Measurements from ENCODE around the gene CNTFR. TPM values are rescaled to one million over a fixed set of nuclear protein-coding genes. Genes with fewer than 3 reads are reported as not detected.

CNTFR gene
- total and polyA plus RNA-seq, 2 experiments from 2014 or later, result not detected

GRCh38 chr9:34562135-34562745 lies 27.3 kb downstream of the CNTFR start:
- H2AFZ ChIP-seq, result no peak overlapping the region
- H3K27ac ChIP-seq, result no peak overlapping the region
- no peaks in the 10 kb centered on the region for H3K36me3 ChIP-seq (ENCODE audit: low read depth)
- H3F3A ChIP-seq (ENCODE audit: insufficient read depth), result no peaks in the 10 kb centered on the region
- TF ChIP-seq EZH2 (IDR thresholded peaks at IDR 0.05; ENCODE audit: insufficient read depth, poor library complexity, severe bottlenecking) (no peak), EZH2phosphoT487 (IDR thresholded peaks at IDR 0.05; ENCODE audit: insufficient read depth, low read depth) (no peak)
- H3K79me2 ChIP-seq (ENCODE audit: insufficient read depth), result no peaks in the 10 kb centered on the region
- no peaks in the 10 kb centered on the region for H3K9me2 ChIP-seq (ENCODE audit: insufficient read depth)
- whole genome bisulfite sequencing, 2 experiments (ENCODE audit: low coverage in 1 of 2, low lambda C conversion rate in 2 of 2, missing lambda C conversion rate in 2 of 2), result 83 to 84% methylated on average over 7 of the region's 7 CpGs
- in situ Hi-C loops (cut with MboI), result no loop called here
- no peaks in the 10 kb centered on the region for H3K9me3 ChIP-seq (ENCODE audit: low read depth)
- no peak overlapping the region for H3K4me3 ChIP-seq
- H3K4me1 ChIP-seq (ENCODE audit: insufficient read depth), result no peaks in the 10 kb centered on the region
- H3K9ac ChIP-seq, result no peak overlapping the region
- H3K27me3 ChIP-seq (replicated peaks; ENCODE audit: insufficient read depth), result peaks cover 5% of the 10 kb centered on the region; the same call in 1 of the 2 replicates
- no peak for DNase-seq
- H3K4me2 ChIP-seq (ENCODE audit: unreplicated experiment), result no peak overlapping the region
- H4K20me1 ChIP-seq (ENCODE audit: insufficient read depth), result no peaks in the 10 kb centered on the region

- H3K9ac ChIP-seq, result no peak overlapping the region
- no peaks in the 10 kb centered on the region for H3K4me1 ChIP-seq (ENCODE audit: insufficient read depth)
- H3K4me3 ChIP-seq, result no peak overlapping the region
- in situ Hi-C loops (cut with MboI), result no loop called here
- H4K20me1 ChIP-seq (ENCODE audit: insufficient read depth), result no peaks in the 10 kb centered on the region
- no peaks in the 10 kb centered on the region for H3K79me2 ChIP-seq (ENCODE audit: insufficient read depth)
- no peaks in the 10 kb centered on the region for H3K27me3 ChIP-seq (replicated peaks; ENCODE audit: insufficient read depth)
- no peaks in the 10 kb centered on the region for H3K9me2 ChIP-seq (ENCODE audit: insufficient read depth)
- WGBS, 2 experiments (ENCODE audit: low coverage in 1 of 2, low lambda C conversion rate in 2 of 2, missing lambda C conversion rate in 2 of 2), result 87 to 88% methylated on average over 16 to 21 of the region's 21 CpGs
- H3K36me3 ChIP-seq (ENCODE audit: low read depth), result no peaks in the 10 kb centered on the region
- no peaks in the 10 kb centered on the region for H3K9me3 ChIP-seq (ENCODE audit: low read depth)
- no peak overlapping the region for H2AFZ ChIP-seq
- TF ChIP-seq EZH2 (IDR thresholded peaks at IDR 0.05; ENCODE audit: insufficient read depth, poor library complexity, severe bottlenecking) (no peak), EZH2phosphoT487 (IDR thresholded peaks at IDR 0.05; ENCODE audit: insufficient read depth, low read depth) (no peak)
- DNase-seq, result no peak
- no peaks in the 10 kb centered on the region for H3F3A ChIP-seq (ENCODE audit: insufficient read depth)
- H3K4me2 ChIP-seq (ENCODE audit: unreplicated experiment), result no peak overlapping the region
- no peak overlapping the region for H3K27ac ChIP-seq
Measured at GRCh38 chr9:34560599-34561214, 28.8 kb downstream of the CNTFR start.

GRCh38 chr9:34559624-34560455 lies 29.7 kb downstream of the CNTFR start:
- Histone ChIP-seq H3K36me3 (ENCODE audit: low read depth) (no peaks in the 10 kb centered on the region), H3K4me2 (ENCODE audit: unreplicated experiment) (no peak overlapping the region), H3K9me3 (ENCODE audit: low read depth) (no peaks in the 10 kb centered on the region), H3K4me3 (no peak overlapping the region), H4K20me1 (ENCODE audit: insufficient read depth) (no peaks in the 10 kb centered on the region), H3K27ac (no peak overlapping the region), H3K9ac (no peak overlapping the region), H3K79me2 (ENCODE audit: insufficient read depth) (no peaks in the 10 kb centered on the region), H3K9me2 (ENCODE audit: insufficient read depth) (no peaks in the 10 kb centered on the region), H3K4me1 (ENCODE audit: insufficient read depth) (no peaks in the 10 kb centered on the region), H2AFZ (no peak overlapping the region), H3K27me3 (replicated peaks; ENCODE audit: insufficient read depth) (no peaks in the 10 kb centered on the region), H3F3A (ENCODE audit: insufficient read depth) (no peaks in the 10 kb centered on the region)
- in situ Hi-C loops (cut with MboI), result no loop called here
- DNase-seq, result peak; percentile 81
- 42 to 57% methylated on average over 13 to 15 of the region's 21 CpGs for WGBS, 2 experiments (ENCODE audit: low coverage in 1 of 2, low lambda C conversion rate in 2 of 2, missing lambda C conversion rate in 2 of 2)
- no peak for TF ChIP-seq EZH2phosphoT487 (IDR thresholded peaks at IDR 0.05; ENCODE audit: insufficient read depth, low read depth)
- no peak for TF ChIP-seq EZH2 (IDR thresholded peaks at IDR 0.05; ENCODE audit: insufficient read depth, poor library complexity, severe bottlenecking)

GRCh38 chr9:34558919-34559623 lies 30.5 kb downstream of the CNTFR start:
- H4K20me1 ChIP-seq (ENCODE audit: insufficient read depth), result no peaks in the 10 kb centered on the region
- H3K4me3 ChIP-seq, result no peak overlapping the region
- no peak overlapping the region for H3K27ac ChIP-seq
- 73 to 78% methylated on average over 17 of the region's 17 CpGs for WGBS, 2 experiments (ENCODE audit: low coverage in 1 of 2, low lambda C conversion rate in 2 of 2, missing lambda C conversion rate in 2 of 2)
- H3K9me2 ChIP-seq (ENCODE audit: insufficient read depth), result no peaks in the 10 kb centered on the region
- no peaks in the 10 kb centered on the region for H3K36me3 ChIP-seq (ENCODE audit: low read depth)
- no peaks in the 10 kb centered on the region for H3K9me3 ChIP-seq (ENCODE audit: low read depth)
- no peaks in the 10 kb centered on the region for H3K79me2 ChIP-seq (ENCODE audit: insufficient read depth)
- H3K27me3 ChIP-seq (replicated peaks; ENCODE audit: insufficient read depth), result no peaks in the 10 kb centered on the region
- no peaks in the 10 kb centered on the region for H3F3A ChIP-seq (ENCODE audit: insufficient read depth)
- no peak overlapping the region for H3K4me2 ChIP-seq (ENCODE audit: unreplicated experiment)
- H3K9ac ChIP-seq, result no peak overlapping the region
- no peaks in the 10 kb centered on the region for H3K4me1 ChIP-seq (ENCODE audit: insufficient read depth)
- no peak for DNase-seq
- in situ Hi-C loops (cut with MboI), result no loop called here
- TF ChIP-seq EZH2 (IDR thresholded peaks at IDR 0.05; ENCODE audit: insufficient read depth, poor library complexity, severe bottlenecking) (no peak), EZH2phosphoT487 (IDR thresholded peaks at IDR 0.05; ENCODE audit: insufficient read depth, low read depth) (no peak)
- H2AFZ ChIP-seq, result no peak overlapping the region
